ENCODE results near the gene MAP6. TPM values are rescaled to one million over a fixed set of nuclear protein-coding genes. Genes with fewer than 3 reads are reported as not detected.
A peak's percentile ranks its signal among the peaks of the same experiment; 100 is the strongest.

The MAP6 gene
- total RNA-seq, 1 donor from 2014 or later, result 30.5 TPM

DNA sequence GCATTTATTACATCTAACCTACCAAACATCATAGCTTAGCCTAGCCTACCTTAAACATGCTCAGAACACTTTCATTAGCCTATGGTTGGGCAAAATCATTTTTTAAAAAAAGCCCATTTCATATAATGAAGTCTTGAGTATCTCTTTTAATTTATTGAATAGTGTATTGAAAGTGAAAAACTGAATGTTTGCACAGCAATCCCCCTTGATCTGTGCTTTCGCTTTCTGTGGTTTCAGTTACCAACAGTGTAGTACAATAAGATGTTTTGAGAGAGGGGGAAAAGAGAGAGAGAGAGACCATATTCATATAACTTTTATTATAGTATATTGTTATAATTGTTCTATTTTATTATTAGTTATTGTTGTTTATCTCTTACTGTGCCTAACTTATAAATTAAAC lies 8.4 kb upstream of the MAP6 start:
- peaks cover 47% of the 10 kb centered on the region for H3K27me3 Mint-ChIP-seq
- H3K36me3 Mint-ChIP-seq, result no peaks in the 10 kb centered on the region
- H3K4me3 Mint-ChIP-seq, result no peak overlapping the region
- DNase-seq (ENCODE audit: extremely low spot score, unreplicated experiment), result no peak
- no peaks in the 10 kb centered on the region for H3K4me1 Mint-ChIP-seq (ENCODE audit: unreplicated experiment)
- H3K9me3 Mint-ChIP-seq, result no peaks in the 10 kb centered on the region
- TF ChIP-seq, protein P1, sequence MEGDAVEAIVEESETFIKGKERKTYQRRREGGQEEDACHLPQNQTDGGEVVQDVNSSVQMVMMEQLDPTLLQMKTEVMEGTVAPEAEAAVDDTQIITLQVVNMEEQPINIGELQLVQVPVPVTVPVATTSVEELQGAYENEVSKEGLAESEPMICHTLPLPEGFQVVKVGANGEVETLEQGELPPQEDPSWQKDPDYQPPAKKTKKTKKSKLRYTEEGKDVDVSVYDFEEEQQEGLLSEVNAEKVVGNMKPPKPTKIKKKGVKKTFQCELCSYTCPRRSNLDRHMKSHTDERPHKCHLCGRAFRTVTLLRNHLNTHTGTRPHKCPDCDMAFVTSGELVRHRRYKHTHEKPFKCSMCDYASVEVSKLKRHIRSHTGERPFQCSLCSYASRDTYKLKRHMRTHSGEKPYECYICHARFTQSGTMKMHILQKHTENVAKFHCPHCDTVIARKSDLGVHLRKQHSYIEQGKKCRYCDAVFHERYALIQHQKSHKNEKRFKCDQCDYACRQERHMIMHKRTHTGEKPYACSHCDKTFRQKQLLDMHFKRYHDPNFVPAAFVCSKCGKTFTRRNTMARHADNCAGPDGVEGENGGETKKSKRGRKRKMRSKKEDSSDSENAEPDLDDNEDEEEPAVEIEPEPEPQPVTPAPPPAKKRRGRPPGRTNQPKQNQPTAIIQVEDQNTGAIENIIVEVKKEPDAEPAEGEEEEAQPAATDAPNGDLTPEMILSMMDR (conservative IDR thresholded peaks at IDR 0.05), result no peak
- no peak overlapping the region for H3K27ac Mint-ChIP-seq

GRCh38 chr11:75673977-75674582 lies 5.2 kb upstream of the MAP6 start:
- no peaks in the 10 kb centered on the region for H3K36me3 Mint-ChIP-seq
- H3K27me3 Mint-ChIP-seq, result peaks cover 71% of the 10 kb centered on the region
- TF ChIP-seq, protein P1 (conservative IDR thresholded peaks at IDR 0.05), result no peak
- DNase-seq (ENCODE audit: extremely low spot score, unreplicated experiment), result no peak
- H3K27ac Mint-ChIP-seq, result no peak overlapping the region
- no peak overlapping the region for H3K4me3 Mint-ChIP-seq
- H3K4me1 Mint-ChIP-seq (ENCODE audit: unreplicated experiment), result no peaks in the 10 kb centered on the region
- no peaks in the 10 kb centered on the region for H3K9me3 Mint-ChIP-seq

- DNase-seq (ENCODE audit: extremely low spot score, unreplicated experiment), result peak; percentile 75
- H3K36me3 Mint-ChIP-seq, result no peaks in the 10 kb centered on the region
- no peaks in the 10 kb centered on the region for H3K9me3 Mint-ChIP-seq
- TF ChIP-seq, protein P1 (conservative IDR thresholded peaks at IDR 0.05), result no peak
- H3K4me3 Mint-ChIP-seq, result peak overlapping the region; percentile 89
- H3K27ac Mint-ChIP-seq, result peak overlapping the region; percentile 85
- H3K4me1 Mint-ChIP-seq (ENCODE audit: unreplicated experiment), result peaks cover 5% of the 10 kb centered on the region
- H3K27me3 Mint-ChIP-seq, result peaks cover 85% of the 10 kb centered on the region
Observed at GRCh38 chr11:75667831-75668450, 897 bp downstream of the MAP6 start.

DNA sequence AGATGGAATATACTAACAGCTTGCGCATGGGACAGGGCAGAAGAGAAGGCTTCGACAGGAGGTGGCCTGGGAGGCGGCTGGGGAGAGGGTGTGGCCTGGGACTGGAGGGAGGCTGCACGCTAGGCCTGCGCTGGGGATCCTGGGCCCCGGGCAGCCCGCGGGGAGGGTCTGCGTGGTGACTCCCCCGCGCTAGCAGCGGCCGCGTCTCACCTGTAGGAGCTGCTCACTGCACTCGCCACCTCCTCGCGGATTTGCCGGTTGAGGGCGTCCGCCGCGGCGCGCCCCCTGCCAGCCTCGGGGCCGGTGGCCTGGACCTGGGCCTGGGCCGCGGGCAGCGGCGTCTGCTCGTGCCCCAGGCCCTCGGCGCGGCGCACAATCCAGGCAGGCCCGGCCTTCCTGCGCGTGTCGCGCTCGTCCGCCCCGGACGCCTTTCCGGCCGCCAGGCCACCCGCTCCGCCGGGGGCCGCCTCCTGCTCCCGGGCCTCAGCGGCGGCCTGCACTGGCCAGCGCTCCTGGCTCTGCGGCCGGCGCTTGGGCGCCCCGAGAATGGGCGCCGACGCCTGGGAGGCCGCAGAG lies 1.5 kb downstream of the MAP6 start:
- Mint-ChIP-seq H3K4me1 (ENCODE audit: unreplicated experiment) (peaks cover 5% of the 10 kb centered on the region), H3K4me3 (peak overlapping the region; percentile 85), H3K36me3 (no peaks in the 10 kb centered on the region), H3K27me3 (peaks cover 80% of the 10 kb centered on the region), H3K9me3 (no peaks in the 10 kb centered on the region), H3K27ac (peak overlapping the region; percentile 67)
- DNase-seq (ENCODE audit: extremely low spot score, unreplicated experiment), result no peak
- TF ChIP-seq, protein P1 (conservative IDR thresholded peaks at IDR 0.05), result no peak

GRCh38 chr11:75665990-75666389 lies 2.8 kb downstream of the MAP6 start:
- H3K4me1 Mint-ChIP-seq (ENCODE audit: unreplicated experiment), result peaks cover 5% of the 10 kb centered on the region
- H3K36me3 Mint-ChIP-seq, result no peaks in the 10 kb centered on the region
- DNase-seq (ENCODE audit: extremely low spot score, unreplicated experiment), result no peak
- peak overlapping the region; percentile 42 for H3K4me3 Mint-ChIP-seq
- H3K27me3 Mint-ChIP-seq, result peaks cover 66% of the 10 kb centered on the region
- no peak overlapping the region for H3K27ac Mint-ChIP-seq
- TF ChIP-seq, protein P1 (conservative IDR thresholded peaks at IDR 0.05), result no peak
- H3K9me3 Mint-ChIP-seq, result no peaks in the 10 kb centered on the region

Data from type B pancreatic cell (in vitro differentiated cells).